Measurements from ENCODE around the gene ABCC4.
A peak's percentile ranks its signal among the peaks of the same experiment; 100 is the strongest.

Gene ABCC4

GRCh38 chr13:95067303-95067702 is 233.9 kb downstream of the ABCC4 start:
- no peak for DNase-seq (ENCODE audit: low spot score)
- no peak for TF ChIP-seq CTCF (IDR thresholded peaks at IDR 0.05; ENCODE audit: extremely low read depth, missing control alignments)

GRCh38 chr13:95060014-95060519 is 241.2 kb downstream of the ABCC4 start:
- TF ChIP-seq CTCF (IDR thresholded peaks at IDR 0.05; ENCODE audit: extremely low read depth, missing control alignments) = no peak
- DNase-seq (ENCODE audit: low spot score) = no peak

GRCh38 chr13:95059306-95059705 is 241.9 kb downstream of the ABCC4 start:
- no peak for TF ChIP-seq CTCF (IDR thresholded peaks at IDR 0.05; ENCODE audit: extremely low read depth, missing control alignments)
- DNase-seq (ENCODE audit: low spot score) = no peak

GRCh38 chr13:95058680-95059079 is 242.6 kb downstream of the ABCC4 start:
- no peak for TF ChIP-seq CTCF (IDR thresholded peaks at IDR 0.05; ENCODE audit: extremely low read depth, missing control alignments)
- no peak for DNase-seq (ENCODE audit: low spot score)

GRCh38 chr13:95056266-95056665 is 245.0 kb downstream of the ABCC4 start:
- no peak for TF ChIP-seq CTCF (IDR thresholded peaks at IDR 0.05; ENCODE audit: extremely low read depth, missing control alignments)
- no peak for DNase-seq (ENCODE audit: low spot score)

GRCh38 chr13:95050800-95051615 is 250.2 kb downstream of the ABCC4 start:
- DNase-seq (ENCODE audit: low spot score) = peak; percentile 35
- TF ChIP-seq CTCF (IDR thresholded peaks at IDR 0.05; ENCODE audit: extremely low read depth, missing control alignments) = no peak

- no peak for TF ChIP-seq CTCF (IDR thresholded peaks at IDR 0.05; ENCODE audit: extremely low read depth, missing control alignments)
- no peak for DNase-seq (ENCODE audit: low spot score)
Measured at GRCh38 chr13:95049772-95050171, 251.5 kb downstream of the ABCC4 start.

Data from GM20000 (cell line).